Measurements from ENCODE around the gene RPL32.
"Not testable (repeated sequence)": the region's sequence is repeated elsewhere in the genome, so short reads cannot be mapped to it uniquely, and the experiment has no call there.

The RPL32 gene

DNA sequence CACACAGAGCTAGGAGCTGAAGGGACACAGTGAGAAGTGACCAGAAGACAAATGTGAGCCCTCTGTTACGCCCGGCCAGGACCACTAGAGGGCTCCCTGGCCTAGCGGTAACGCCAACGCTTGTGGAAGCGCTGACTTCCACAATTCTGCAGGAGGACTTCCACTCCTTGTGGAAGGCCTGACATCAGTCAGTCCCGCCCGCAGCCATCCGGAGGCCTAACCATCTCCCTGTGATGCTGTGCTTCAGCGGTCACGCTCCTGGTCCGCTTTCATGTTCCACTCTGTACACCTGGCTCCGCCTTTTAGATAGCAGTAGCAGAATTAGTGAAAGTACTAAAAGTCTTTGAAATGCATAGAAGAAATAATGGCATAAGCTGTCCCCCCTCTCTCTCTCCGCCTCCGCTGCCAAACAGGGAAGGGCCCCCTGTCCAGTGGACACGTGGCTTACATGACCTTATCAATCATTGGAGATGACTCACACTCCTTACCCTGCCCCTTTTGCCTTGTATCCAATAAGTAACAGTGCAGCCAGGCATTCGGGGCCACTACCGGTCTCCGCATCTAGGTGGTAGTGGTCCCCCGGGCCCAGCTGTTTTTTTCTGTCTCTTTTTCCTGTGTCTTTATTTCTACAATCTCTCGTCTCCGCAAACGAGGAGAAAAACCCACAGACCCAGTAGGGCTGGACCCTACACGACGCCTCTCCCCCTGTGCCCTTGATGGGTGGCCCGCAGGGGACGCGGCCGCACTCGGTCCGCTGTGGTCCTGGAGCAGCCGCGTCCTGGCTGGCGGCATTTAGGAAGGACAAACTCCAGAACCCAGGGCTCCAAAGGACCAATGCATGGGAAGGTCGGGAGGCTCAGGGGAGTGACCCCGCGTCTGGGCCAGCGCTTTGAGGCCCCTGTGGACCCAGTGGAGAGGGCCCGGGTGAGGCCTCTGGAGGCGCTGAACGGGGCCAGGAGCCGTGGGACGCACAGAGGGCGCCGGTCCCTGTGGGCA is 27.0 kb upstream of the RPL32 start:
- DNase-seq (ENCODE audit: low spot score): peak; percentile 84

- no peak for DNase-seq (ENCODE audit: low spot score)
These were observed 25.5 kb upstream of the RPL32 start for GRCh38 chr3:12866836-12867235.

DNA sequence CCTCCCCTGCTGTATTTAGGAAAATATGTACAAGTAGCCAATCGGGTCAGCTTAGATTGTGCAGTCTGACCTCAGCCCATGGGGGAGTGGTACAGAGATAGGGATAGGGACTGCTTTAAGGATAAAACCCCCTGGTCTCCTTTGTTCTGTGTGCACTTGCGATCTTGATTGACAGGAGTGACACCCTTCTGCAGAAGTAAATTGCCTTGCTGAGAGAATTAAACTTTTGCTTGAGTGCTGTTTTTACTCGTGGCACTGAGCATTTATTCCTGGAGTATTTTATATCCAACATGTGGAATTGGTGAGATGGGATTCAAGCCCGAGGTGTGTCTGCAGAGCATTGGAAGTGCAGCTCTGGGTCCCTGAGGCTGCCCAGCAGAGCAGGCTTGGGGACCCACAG is 23.9 kb upstream of the RPL32 start:
- no peak for DNase-seq (ENCODE audit: low spot score)

DNA sequence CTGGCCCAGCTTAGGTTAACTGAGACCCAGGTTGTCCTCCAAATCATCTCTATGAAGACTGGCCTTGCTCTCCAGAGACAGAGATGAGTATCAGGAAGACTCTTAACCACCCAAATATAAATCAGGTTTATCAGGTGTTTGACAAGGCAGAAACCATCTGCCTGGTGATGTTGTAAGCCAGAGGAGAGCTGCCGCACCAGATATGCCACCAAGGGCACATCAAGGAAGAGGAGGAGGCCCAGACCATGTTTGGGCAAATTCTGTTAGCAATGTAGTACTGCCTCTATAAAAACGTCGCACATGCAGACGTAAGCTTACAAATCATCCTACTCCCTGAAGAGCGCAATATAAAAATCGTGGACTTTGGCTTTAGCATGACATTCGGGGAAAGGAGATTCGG is 21.0 kb upstream of the RPL32 start:
- DNase-seq (ENCODE audit: low spot score): no peak

GRCh38 chr3:12861611-12862010 is 20.2 kb upstream of the RPL32 start:
- no peak for DNase-seq (ENCODE audit: low spot score)

DNA sequence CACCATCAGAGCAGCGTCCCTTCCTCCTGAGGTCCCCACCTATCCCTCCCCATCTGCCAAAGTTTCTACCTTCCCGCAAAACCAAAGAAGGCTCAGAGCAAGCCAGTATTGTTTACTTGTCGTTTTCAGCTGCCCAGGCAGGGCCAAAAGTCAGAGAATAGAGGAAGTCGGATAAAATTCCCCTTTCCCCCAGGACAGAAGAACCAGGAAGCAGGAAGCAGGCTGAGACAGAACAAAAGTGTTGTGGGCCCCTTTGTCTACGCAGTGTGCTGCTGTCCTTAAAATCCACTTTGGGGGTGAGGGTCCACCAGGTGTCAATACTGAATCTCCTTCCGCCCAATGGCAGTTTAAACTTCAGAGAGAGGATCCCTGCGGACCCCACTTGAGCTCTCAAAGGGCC is 18.5 kb upstream of the RPL32 start:
- no peak for DNase-seq (ENCODE audit: low spot score)

GRCh38 chr3:12856626-12857025 is 15.3 kb upstream of the RPL32 start:
- DNase-seq (ENCODE audit: low spot score): no peak

DNA sequence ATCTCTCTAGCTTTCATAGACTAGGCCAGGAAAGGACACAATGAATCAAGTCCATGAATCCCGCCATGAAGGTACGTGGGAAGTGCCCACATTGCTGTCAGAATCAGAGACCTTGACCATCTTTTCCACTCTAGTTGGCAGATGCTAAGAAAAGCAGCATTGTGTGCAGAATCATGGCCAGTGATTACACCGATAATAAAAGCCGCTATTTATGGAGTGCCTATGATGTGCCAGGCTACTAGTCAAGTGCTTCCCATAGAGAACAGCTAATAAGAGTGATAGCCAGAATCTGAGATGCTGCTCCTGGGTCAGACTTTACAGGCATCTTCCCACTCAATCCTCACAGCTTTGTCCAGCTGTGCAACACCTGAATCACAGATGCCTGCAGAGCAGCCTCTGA is 13.2 kb upstream of the RPL32 start:
- no peak for DNase-seq (ENCODE audit: low spot score)

- not testable (repeated sequence) for DNase-seq (ENCODE audit: low spot score)
These were observed 12.5 kb upstream of the RPL32 start for GRCh38 chr3:12853847-12854246.

- DNase-seq (ENCODE audit: low spot score): no peak
These were observed 10.8 kb upstream of the RPL32 start for GRCh38 chr3:12852201-12852600.

- DNase-seq (ENCODE audit: low spot score): no peak
These were observed 4.4 kb upstream of the RPL32 start for GRCh38 chr3:12845811-12846210.

DNA sequence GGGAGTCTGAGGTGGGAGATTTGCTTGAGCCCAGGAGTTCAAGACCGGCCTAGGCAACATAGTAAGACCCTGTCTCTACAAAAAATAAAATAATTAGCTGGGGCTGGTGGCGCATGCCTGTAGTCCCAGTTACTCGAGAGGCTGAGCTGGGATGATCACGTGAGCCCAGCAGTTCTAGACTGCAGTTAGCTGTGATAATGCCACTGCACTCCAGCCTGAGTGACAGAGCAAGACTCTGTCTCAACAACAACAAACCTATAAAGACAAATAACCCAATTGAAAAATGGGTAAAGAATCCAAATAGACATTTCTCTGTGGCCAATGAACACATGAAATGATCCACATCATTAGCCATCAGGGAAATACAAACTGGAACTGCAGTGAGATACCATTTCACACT is 1.1 kb upstream of the RPL32 start:
- DNase-seq (ENCODE audit: low spot score): no peak

DNA sequence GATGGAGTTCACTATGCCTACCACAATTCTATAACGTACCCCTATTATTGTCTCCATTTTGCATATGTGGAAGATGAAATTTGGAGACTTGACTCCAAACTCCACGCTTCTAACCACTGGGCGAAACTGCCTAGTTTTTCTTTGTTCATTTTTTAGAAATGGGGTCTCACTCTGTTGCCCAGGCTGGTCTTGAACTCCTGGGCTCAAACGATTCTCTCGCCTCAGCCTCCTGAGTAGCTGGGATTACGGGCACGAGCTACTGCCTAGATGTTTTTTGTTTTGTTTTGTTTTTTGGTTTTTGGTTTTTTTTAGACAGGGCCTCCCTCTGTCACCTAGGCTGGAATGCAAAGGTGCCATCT is 584 bp upstream of the RPL32 start:
- DNase-seq (ENCODE audit: low spot score): no peak

GRCh38 chr3:12840591-12841148 is 695 bp downstream of the RPL32 start:
- DNase-seq (ENCODE audit: low spot score): no peak

GRCh38 chr3:12840148-12840547 is 1.2 kb downstream of the RPL32 start:
- not testable (repeated sequence) for DNase-seq (ENCODE audit: low spot score)

DNA sequence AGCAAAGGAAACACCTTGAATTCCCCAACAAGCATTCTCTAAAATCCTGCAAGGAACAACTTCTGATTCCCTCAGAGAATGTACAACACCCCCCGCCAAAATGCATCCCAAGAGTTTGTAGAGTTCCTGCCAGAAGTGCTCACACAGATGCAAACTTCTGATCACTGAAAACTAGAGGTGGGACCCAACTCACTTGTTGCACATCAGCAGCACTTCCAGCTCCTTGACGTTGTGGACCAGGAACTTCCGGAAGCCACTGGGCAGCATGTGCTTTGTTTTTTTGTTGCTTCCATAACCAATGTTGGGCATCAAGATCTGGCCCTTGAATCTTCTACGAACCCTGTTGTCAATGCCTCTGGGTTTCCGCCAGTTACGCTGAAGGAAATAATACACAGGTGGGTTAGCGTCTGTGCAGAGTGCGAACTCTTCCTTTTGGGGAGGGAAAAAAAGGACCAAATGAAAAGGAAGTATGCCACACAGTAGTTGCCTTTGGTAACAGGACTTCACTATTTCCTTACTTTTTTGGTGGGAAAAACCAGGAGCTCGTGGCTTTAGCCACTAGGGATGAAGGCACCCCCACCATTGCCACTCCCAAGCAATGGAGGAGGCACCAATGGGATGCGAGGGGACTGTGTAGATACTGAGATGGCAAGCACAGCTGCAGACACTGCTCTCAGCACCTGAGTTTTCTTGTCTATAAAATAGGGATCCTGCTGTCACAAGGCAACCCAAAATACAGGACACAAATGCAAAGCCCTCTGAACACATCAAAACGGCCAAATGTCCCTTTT is 2.0 kb downstream of the RPL32 start:
- DNase-seq (ENCODE audit: low spot score): no peak

GRCh38 chr3:12838179-12838965 is 3.0 kb downstream of the RPL32 start:
- DNase-seq (ENCODE audit: low spot score): no peak

DNA sequence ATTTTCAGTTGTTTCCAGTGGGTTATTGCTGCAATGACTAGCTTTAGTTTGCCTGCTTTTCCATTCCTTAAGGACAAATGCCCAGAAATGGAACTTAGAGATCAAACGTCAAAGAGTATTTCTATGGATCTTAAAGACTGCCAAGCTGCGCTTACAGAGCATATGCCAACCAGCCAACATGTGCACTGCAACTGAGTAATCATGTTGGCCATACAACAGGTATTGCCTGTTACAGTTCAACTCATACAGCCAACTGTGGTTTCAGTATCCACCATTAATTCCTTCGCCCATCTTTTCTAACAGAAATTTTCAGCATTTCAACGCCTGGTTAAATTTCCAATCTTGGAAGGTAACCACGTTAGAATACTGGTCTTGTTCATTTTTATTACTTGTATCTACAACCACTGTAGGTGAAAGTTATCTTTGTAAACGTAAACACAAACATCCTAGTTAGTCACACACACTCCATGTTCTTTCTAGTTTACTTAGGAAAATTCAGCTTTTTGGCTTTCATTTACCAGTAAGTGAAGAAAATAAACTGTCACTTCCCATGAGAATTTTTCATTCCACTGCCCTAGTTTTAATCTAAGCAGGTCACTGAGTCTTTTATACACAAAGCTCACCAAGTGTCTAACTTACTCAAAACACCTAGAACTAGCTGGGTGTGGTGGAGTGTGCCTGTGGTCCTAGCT is 3.9 kb downstream of the RPL32 start:
- no peak for DNase-seq (ENCODE audit: low spot score)

- DNase-seq (ENCODE audit: low spot score): no peak
These were observed 6.2 kb downstream of the RPL32 start for GRCh38 chr3:12835052-12835665.

DNA sequence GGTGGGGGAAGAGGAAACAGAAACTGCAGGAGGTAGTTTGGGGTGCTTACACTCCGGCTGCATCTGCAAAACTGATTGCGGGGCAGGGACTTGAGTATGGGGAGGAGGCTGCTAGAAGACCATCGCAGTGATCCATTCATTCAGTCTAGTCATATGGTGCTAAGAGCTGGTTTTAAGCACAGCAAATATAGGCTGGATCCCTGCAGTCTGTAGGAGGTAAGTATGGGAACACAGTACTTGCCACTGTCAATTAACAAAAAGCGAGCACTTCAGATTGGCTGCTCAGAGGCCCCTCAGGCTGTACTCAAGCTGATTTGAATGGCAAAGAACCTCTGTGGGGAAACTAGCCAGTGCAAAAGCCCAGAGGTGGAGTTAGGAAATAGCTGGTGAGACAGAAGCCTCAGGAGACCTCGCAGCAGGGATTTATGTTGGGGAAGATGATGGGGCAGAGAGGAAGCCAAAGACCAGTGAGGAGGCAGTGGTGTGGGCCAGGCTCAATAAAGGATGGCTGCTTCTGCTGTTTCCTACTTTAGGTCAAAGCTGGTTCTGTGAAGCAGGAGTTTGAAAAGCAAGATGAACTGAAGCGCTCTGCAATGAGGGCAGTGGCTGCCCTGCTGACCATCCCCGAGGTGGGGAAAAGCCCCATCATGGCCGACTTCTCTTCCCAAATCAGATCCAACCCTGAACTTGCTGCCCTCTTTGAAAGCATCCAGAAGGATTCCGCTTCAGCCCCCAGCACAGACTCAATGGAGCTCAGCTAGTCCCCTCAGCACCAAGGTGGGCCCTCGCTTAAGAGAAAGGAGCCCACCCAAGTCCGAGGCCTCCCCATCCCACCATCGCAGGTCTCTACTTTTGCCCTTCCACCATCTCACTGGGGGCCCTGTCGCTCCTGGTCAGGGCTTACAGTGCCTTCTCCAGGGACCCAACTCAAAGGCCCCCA is 7.9 kb downstream of the RPL32 start:
- DNase-seq (ENCODE audit: low spot score): no peak
